GM12872 (cell line): ENCODE results near the gene TFDP2.
A peak's percentile ranks its signal among the peaks of the same experiment; 100 is the strongest.

Source experiments
- TF ChIP-seq, protein P1 (sequence below): IDR thresholded peaks from 3 replicates; pipeline ENCODE4 v1.5.1; 2011; ENCODE audit warnings: low read depth, mild to moderate bottlenecking, low read length, moderate library complexity; ENCODE audit not compliant: insufficient read depth

The TFDP2 gene

DNA sequence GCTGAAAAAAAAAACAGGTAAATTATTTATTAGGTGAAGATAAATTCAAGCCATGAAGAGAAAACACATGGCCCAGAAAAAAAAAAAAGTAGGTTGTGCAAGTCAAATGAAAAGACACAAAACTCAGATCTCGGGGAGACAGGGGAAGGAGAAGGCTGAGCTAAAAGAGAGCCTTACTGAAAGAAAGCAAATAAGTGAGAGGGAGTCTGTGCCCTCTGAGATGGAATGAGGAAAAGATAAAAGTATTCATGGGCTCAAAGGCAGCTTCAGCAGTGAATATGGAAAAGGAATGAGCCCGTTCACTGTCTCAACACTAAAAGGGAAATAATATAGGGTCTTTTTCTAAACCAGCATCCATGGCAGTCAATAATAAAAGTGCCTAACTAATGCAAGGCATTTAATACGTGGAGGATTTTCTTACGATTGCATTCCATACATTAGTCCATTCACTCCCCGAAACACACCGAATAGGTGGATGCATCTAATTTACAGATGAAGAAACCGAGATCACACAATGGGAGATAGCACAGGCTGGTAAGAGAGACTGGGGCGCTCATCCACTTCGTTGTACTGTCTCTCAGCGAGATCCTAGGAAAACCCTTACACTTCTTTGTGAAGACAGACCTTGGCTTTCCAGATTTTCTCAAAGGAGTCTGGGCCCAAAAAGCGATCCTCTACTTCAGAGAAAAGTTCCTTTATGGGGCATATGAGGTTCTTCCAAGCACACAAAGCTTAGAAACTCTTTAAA is 1.1 kb downstream of the TFDP2 start:
- TF ChIP-seq, protein P1, sequence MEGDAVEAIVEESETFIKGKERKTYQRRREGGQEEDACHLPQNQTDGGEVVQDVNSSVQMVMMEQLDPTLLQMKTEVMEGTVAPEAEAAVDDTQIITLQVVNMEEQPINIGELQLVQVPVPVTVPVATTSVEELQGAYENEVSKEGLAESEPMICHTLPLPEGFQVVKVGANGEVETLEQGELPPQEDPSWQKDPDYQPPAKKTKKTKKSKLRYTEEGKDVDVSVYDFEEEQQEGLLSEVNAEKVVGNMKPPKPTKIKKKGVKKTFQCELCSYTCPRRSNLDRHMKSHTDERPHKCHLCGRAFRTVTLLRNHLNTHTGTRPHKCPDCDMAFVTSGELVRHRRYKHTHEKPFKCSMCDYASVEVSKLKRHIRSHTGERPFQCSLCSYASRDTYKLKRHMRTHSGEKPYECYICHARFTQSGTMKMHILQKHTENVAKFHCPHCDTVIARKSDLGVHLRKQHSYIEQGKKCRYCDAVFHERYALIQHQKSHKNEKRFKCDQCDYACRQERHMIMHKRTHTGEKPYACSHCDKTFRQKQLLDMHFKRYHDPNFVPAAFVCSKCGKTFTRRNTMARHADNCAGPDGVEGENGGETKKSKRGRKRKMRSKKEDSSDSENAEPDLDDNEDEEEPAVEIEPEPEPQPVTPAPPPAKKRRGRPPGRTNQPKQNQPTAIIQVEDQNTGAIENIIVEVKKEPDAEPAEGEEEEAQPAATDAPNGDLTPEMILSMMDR, result no peak

DNA sequence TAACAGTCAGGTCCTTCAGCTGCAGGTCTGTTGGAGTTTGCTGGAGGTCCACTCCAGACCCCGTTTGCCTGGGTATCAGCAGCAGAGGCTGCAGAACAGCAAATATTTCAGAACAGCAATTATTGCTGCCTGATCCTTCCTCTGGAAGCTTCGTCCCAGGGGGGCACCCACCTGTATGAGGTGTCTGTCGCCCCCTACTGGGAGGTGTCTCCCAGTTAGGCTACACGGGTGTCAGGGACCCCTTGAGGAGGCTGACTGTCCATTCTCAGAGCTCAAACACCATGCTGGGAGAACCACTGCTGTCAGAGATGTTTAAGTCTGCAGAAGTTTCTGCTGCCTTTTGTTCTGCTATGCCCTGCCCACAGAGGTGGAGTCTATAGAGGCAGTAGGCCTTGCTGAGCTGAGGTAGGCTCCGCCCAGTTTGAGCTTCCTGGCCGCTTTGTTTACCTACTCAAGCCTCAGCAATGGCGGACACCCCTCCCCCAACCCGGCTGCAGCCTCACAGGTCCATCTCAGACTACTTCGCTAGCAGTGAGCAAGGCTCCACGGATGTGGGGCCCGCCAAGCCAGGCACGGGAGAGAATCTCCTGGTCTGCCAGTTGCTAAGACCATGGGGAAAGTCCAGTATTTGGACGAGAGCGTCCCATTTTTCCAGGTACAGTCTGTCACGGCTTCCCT is 8.6 kb downstream of the TFDP2 start:
- TF ChIP-seq, protein P1, result peak; percentile 26; the same call in 1 of the 3 replicates

DNA sequence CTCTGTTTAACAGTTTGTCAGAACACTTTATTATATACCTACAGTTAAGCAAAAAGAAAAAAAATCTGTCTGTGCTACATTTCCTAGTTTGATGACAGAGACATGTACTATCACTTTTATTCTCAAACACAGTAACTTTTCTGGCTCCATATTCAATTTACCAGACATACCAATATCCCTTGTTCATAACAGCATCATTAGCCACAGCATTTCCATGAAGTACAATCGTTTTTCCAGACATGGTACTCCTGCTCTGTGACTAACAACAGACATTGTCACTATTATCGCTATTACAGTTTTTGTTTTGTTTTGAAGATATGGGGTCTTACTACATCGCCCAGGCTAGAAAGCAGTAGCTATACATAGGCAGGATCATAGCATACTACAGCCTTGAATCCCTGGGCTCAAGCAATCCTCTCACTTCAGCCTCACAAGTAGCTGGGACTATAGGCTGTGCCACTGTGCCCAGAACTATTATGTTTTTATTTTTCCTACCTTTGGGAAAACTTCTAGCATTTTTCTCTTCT is 14.5 kb downstream of the TFDP2 start:
- TF ChIP-seq, protein P1, result no peak

DNA sequence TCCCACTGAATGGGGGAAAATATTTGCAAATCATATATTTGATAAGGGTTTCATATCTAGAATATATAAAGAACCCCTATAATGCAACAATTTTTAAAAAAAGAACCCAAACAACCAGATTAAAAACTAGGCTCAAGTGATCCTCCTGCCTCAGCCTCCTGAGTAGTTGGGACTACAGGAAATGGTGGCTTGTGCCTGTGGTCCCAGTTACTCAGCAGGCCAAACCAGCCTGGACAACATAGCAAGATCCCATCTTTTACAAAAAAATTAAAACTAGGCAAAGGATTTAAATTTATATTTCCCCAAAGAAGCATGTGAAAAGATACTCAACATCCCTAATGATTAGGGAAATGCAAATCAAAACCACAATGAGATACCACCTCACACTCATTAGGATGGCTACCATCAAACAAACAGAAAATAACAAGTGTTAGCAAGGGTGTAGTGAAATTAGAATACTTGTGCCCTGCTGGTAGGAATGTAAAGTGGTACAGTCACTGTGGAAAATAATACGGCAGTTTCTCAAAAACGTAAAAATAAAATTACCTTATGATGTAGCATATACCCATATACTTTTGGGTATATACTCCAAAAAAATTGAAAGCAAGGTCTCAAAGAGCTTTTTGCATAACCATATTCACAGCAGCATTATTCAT is 19.7 kb downstream of the TFDP2 start:
- TF ChIP-seq, protein P1, result no peak

DNA sequence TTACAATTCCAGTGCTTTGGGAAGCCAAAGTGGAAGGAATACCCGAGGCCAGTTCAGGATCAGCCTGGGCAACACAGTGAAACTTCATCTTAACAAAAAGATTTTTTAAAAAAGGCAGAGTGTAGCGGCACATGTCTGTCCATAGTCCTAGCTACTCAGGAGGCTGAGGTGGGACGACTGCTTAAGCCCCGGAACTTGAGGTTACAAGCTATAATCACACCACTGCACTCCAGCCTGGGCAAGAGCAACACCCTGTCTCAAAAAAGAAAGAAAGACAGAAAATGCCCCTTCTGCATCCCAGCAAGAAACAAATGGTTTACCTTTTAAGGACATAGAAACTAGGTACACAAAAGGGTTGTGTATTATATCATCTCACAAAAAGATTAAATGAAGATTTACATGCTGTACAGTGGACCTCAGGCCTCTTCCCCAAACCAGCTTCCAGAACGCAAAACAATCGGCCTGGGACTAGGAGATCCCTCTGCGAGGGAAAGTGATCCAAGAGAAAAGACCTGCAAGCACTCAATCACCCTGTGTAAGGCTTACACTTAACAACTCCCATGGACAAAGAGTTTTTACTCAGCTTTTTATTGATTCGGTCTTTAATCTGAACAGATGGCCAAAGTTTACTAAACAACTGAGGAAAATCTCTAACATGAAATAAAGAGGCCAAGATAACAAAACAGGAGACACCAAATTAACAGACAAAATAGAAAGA is 21.2 kb downstream of the TFDP2 start:
- TF ChIP-seq, protein P1, result no peak

DNA sequence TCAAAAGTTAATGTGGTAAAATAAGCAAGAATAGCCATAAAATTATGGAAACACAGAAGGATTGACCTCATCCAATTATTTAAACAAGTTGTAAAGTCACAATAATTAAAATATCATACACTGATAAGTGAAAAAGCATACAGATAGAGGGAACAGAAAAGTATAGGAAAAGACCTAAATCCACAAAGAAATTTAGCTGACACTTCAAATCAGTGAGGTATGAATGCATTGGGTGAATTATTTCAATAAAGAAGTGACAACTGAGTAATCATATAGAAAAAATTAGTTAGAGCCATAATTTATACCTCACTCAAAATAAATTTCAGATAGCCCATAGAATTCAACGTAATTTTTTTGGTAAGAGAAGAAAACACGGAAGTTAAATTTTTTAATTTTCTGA is 25.1 kb downstream of the TFDP2 start:
- TF ChIP-seq, protein P1, result no peak

DNA sequence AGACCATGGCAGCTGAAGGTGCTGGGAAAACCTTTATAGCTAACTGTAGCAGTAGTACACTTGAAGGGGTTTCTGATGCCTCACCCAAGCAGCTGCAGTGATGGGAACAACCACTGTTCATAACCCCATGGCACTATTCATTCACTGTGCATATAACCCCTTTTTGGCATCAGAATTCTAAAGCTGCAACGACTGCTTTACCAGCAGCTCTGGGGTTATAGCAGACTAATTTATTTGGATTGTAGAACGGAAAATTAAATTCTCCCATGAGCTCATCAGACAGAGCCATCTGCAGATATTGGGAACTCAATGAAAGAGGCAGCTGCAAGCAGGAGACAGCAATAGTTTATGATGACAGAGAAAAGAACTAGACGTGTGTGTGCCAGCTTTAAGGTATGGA is 28.6 kb downstream of the TFDP2 start:
- TF ChIP-seq, protein P1, result no peak
